CD14-positive monocyte (primary cell): ENCODE measurements around the gene AFDN. TPM values are rescaled to one million over a fixed set of nuclear protein-coding genes. Genes with fewer than 3 reads are reported as not detected.

Source experiments
- DNase-seq, 3 donors: peaks; one replicate each; pipeline ENCODE4 v3.0.0-alpha.2; 2011 to 2022
- H2AFZ ChIP-seq: 2 replicates; pipeline ENCODE4 v1.6.0; 2012; ENCODE audit warnings: mild to moderate bottlenecking, low read depth, low read length, inconsistent platforms; ENCODE audit not compliant: insufficient read depth, poor library complexity, severe bottlenecking
- H3K27ac ChIP-seq, 2 donors: 1 replicate in 1 of 2; 2 replicates in 1 of 2; pipeline ENCODE4 v1.5.1; 2012 to 2013; ENCODE audit warnings: low read length in 2 of 2, control low read depth in 1 of 2, inconsistent platforms in 1 of 2, low read depth in 1 of 2, mild to moderate bottlenecking in 1 of 2
- H3K27me3 ChIP-seq, 2 donors: one replicate each; pipeline versions ENCODE4 v1.6.0 to v1.6.1; 2011 to 2013; ENCODE audit warnings: low read length in 2 of 2; ENCODE audit not compliant: control insufficient read depth in 2 of 2, insufficient read depth in 2 of 2
- H3K36me3 ChIP-seq, 2 donors: replicated peaks in 1 of 2; 1 replicate in 1 of 2; 2 replicates in 1 of 2; pipeline versions ENCODE4 v1.5.1 to v1.6.1; 2012 to 2013; ENCODE audit warnings: low read length in 2 of 2, control low read depth in 1 of 2, inconsistent platforms in 1 of 2, mild to moderate bottlenecking in 1 of 2; ENCODE audit not compliant: insufficient read depth in 2 of 2, control insufficient read depth in 1 of 2
- H3K4me1 ChIP-seq, 2 donors: 1 replicate in 1 of 2; 2 replicates in 1 of 2; pipeline versions ENCODE4 v1.5.1 to v1.6.1; 2012 to 2013; ENCODE audit warnings: low read length in 2 of 2, control low read depth in 1 of 2, inconsistent platforms in 1 of 2, mild to moderate bottlenecking in 1 of 2, moderate library complexity in 1 of 2; ENCODE audit not compliant: insufficient read depth in 2 of 2, control insufficient read depth in 1 of 2
- H3K4me2 ChIP-seq: replicated peaks from 2 replicates; pipeline ENCODE3; 2012; ENCODE audit warnings: low read length, moderate library complexity, mild to moderate bottlenecking; ENCODE audit not compliant: poor library complexity, severe bottlenecking; ENCODE audit errors: extremely low read depth
- H3K4me3 ChIP-seq, 3 experiments: fragments of 200-600 bp in 1 of 3; sonication (generic) in 1 of 3; replicated peaks in 1 of 3; 1 replicate in 2 of 3; 2 replicates in 1 of 3; pipeline ENCODE4 v1.5.1; 2011 to 2013; ENCODE audit warnings: low read length in 3 of 3, mild to moderate bottlenecking in 3 of 3, control low read depth in 2 of 3, low read depth in 2 of 3, inconsistent platforms in 1 of 3, moderate library complexity in 1 of 3
- H3K79me2 ChIP-seq: 2 replicates; pipeline ENCODE4 v1.6.0; 2012; ENCODE audit warnings: mild to moderate bottlenecking, control low read depth, inconsistent platforms, low read length, moderate library complexity; ENCODE audit not compliant: insufficient read depth
- H3K9ac ChIP-seq: 2 replicates; pipeline ENCODE4 v1.6.0; 2017; ENCODE audit warnings: low read length, mild to moderate bottlenecking; ENCODE audit not compliant: insufficient read depth, poor library complexity, severe bottlenecking
- H3K9me3 ChIP-seq, 2 donors: replicated peaks in 1 of 2; 1 replicate in 1 of 2; 2 replicates in 1 of 2; pipeline versions ENCODE4 v1.5.1 to v1.6.1; 2012 to 2013; ENCODE audit warnings: low read length in 2 of 2, control low read depth in 1 of 2; ENCODE audit not compliant: control insufficient read depth in 1 of 2, insufficient read depth in 1 of 2
- H4K20me1 ChIP-seq: 2 replicates; pipeline ENCODE4 v1.6.0; 2012; ENCODE audit warnings: mild to moderate bottlenecking, low read length, control low read depth, moderate library complexity; ENCODE audit not compliant: insufficient read depth
- H3K27ac Mint-ChIP-seq, 7 donors: one replicate each; pipeline ENCODE4 v1.8.0; 2020; ENCODE audit warnings: mild to moderate bottlenecking in 7 of 7, mixed read lengths in 7 of 7, moderate library complexity in 6 of 7, inconsistent platforms in 2 of 7
- H3K27me3 Mint-ChIP-seq, 3 donors: one replicate each; pipeline ENCODE4 v1.8.0; 2021 to 2022; ENCODE audit warnings: low read depth in 3 of 3, mild to moderate bottlenecking in 3 of 3, mixed read lengths in 3 of 3, moderate library complexity in 3 of 3, inconsistent platforms in 1 of 3
- H3K36me3 Mint-ChIP-seq, 2 donors: one replicate each; pipeline ENCODE4 v1.8.0; 2020; ENCODE audit warnings: mixed read lengths in 2 of 2, inconsistent platforms in 1 of 2, mild to moderate bottlenecking in 1 of 2
- H3K4me1 Mint-ChIP-seq: one replicate; pipeline ENCODE4 v1.8.0; 2020; ENCODE audit warnings: mild to moderate bottlenecking, mixed read lengths
- H3K4me3 Mint-ChIP-seq, 2 donors: one replicate each; pipeline ENCODE4 v1.8.0; 2020; ENCODE audit warnings: mild to moderate bottlenecking in 2 of 2, mixed read lengths in 2 of 2, moderate library complexity in 1 of 2
- H3K9me3 Mint-ChIP-seq, 7 donors: one replicate each; pipeline ENCODE4 v1.8.0; 2020 to 2022; ENCODE audit warnings: mixed read lengths in 7 of 7, mild to moderate bottlenecking in 6 of 7, moderate library complexity in 6 of 7, inconsistent platforms in 2 of 7
- CTCF ChIP-seq: fragments of 200-600 bp; IDR thresholded peaks from one replicate; pipeline ENCODE4 v1.8.0; 2022; ENCODE audit warnings: antibody characterized with exemption, mild to moderate bottlenecking
- WGBS: methylation state at CpG from one replicate; pipeline ENCODE4 v1.1.5; 2013; ENCODE audit warnings: missing lambda C conversion rate; ENCODE audit not compliant: insufficient coverage; 5-methylcytosine and 5-hydroxymethylcytosine counted together
- intact Hi-C, 2 donors: fragments of 100-400 bp; cut with micrococcal nuclease; formaldehyde crosslinking; loops; one replicate each; pipeline versions ENCODE4 v1.15.0 to v1.15.1; 2023
- polyA plus RNA-seq, 3 donors: library from polyadenylated mRNA; depleted of rRNA in 1 of 3; unstranded in 2 of 3; stranded (reverse) in 1 of 3; fragments of 300-500 nt in 2 of 3; fragments of >200 nt in 1 of 3; fragmentation: Illumina TruSeq in 2 of 3; gene quantifications; 1 replicate in 2 of 3; 2 replicates in 1 of 3; pipeline ENCODE4 v1.2.3, GENCODE V29; 2012 to 2021

The AFDN gene
- polyA plus RNA-seq, 3 donors, result 0.03 to 1.5 TPM; not detected in 1

GRCh38 chr6:167990016-167990945 lies 163.6 kb downstream of the AFDN start:
- Histone ChIP-seq H2AFZ (no peak overlapping the region), H4K20me1 (no peaks in the 10 kb centered on the region), H3K9ac (no peak overlapping the region), H3K4me1 (no peaks in the 10 kb centered on the region), H3K27ac (no peak overlapping the region), H3K36me3 (no peaks in the 10 kb centered on the region), H3K27me3 (no peaks in the 10 kb centered on the region), H3K4me2 (no peak overlapping the region), H3K79me2 (no peaks in the 10 kb centered on the region), H3K4me3 (no peak overlapping the region), H3K9me3 (peaks cover 18 to 55% of the 10 kb centered on the region in 2 donors)
- DNase-seq, result no peak
- Mint-ChIP-seq H3K27ac (no peak overlapping the region), H3K4me3 (no peak overlapping the region), H3K9me3 (peaks cover 8 to 40% (median 18%) of the 10 kb centered on the region in 7 donors), H3K36me3 (no peaks in the 10 kb centered on the region), H3K27me3 (peaks cover 2 to 3% (median 3%) of the 10 kb centered on the region in 3 donors), H3K4me1 (no peaks in the 10 kb centered on the region)
- no peak for TF ChIP-seq CTCF
- intact Hi-C loops, result no loop called here
- 97% methylated on average over 62 of the region's 75 CpGs for WGBS

GRCh38 chr6:167993169-167993568 lies 166.5 kb downstream of the AFDN start:
- Histone ChIP-seq H2AFZ (no peak overlapping the region), H3K9me3 (peaks cover 8 to 27% of the 10 kb centered on the region in 2 donors), H3K27me3 (no peaks in the 10 kb centered on the region), H4K20me1 (no peaks in the 10 kb centered on the region), H3K9ac (no peak overlapping the region), H3K4me1 (no peaks in the 10 kb centered on the region), H3K4me2 (no peak overlapping the region), H3K4me3 (no peak overlapping the region), H3K36me3 (no peaks in the 10 kb centered on the region), H3K27ac (no peak overlapping the region), H3K79me2 (no peaks in the 10 kb centered on the region)
- DNase-seq, result no peak
- Mint-ChIP-seq H3K27me3 (peaks cover 0 to 3% (median 2%) of the 10 kb centered on the region in 3 donors), H3K4me3 (no peak overlapping the region), H3K27ac (no peak overlapping the region), H3K4me1 (no peaks in the 10 kb centered on the region), H3K9me3 (peaks cover 2 to 22% (median 13%) of the 10 kb centered on the region in 7 donors), H3K36me3 (no peaks in the 10 kb centered on the region)
- intact Hi-C loops, result no loop called here
- TF ChIP-seq CTCF, result no peak
- WGBS, result 91% methylated on average over 11 of the region's 16 CpGs
